Activated T-cell treated with anti-CD3 and anti-CD28 coated beads, Interleukin-2, amount 50 U/mL, for 24 hours (primary cell): ENCODE data around the gene ENPP6.
A peak's percentile ranks its signal among the peaks of the same experiment; 100 is the strongest.

ENCODE experiments used
- DNase-seq: peaks from one replicate; pipeline ENCODE4 v3.0.0-alpha.2; 2020
- H3K27ac Mint-ChIP-seq: 2 replicates; pipeline ENCODE4 v1.8.0; 2020; ENCODE audit warnings: mild to moderate bottlenecking, mixed read lengths
- H3K27me3 Mint-ChIP-seq: 2 replicates; pipeline ENCODE4 v1.8.0; 2020; ENCODE audit warnings: mixed read lengths
- H3K36me3 Mint-ChIP-seq: 2 replicates; pipeline ENCODE4 v1.8.0; 2020; ENCODE audit warnings: low read depth, mixed read lengths
- H3K4me1 Mint-ChIP-seq: 2 replicates; pipeline ENCODE4 v1.8.0; 2020; ENCODE audit warnings: low read depth, mixed read lengths
- H3K4me3 Mint-ChIP-seq: 2 replicates; pipeline ENCODE4 v1.8.0; 2020; ENCODE audit warnings: mild to moderate bottlenecking, moderate library complexity, mixed read lengths
- H3K9me3 Mint-ChIP-seq: 2 replicates; pipeline ENCODE4 v1.8.0; 2020; ENCODE audit warnings: mixed read lengths

The ENPP6 gene

DNA sequence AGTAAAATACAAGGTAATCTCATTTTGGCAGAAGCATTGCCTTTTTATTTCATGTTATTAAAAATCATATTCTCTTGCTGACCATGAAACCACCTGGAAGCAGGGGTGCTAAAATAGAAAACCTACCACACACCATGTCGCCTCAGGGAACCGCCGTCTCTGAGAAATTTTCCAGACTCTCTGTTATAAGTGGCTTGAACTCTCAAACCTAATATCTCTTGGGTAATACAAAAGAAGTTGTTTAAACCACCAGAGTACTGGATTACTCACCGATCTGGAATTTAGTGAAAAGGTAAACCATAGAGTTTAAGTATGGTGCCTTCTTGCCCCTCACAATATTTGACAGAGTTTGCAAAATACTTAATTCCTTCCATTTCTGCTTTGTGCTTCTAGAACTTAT lies 27.7 kb downstream of the ENPP6 start:
- Mint-ChIP-seq H3K4me1 (no peaks in the 10 kb centered on the region), H3K36me3 (no peaks in the 10 kb centered on the region), H3K9me3 (no peaks in the 10 kb centered on the region), H3K4me3 (no peak overlapping the region), H3K27me3 (no peaks in the 10 kb centered on the region), H3K27ac (no peak overlapping the region)
- DNase-seq: no peak

DNA sequence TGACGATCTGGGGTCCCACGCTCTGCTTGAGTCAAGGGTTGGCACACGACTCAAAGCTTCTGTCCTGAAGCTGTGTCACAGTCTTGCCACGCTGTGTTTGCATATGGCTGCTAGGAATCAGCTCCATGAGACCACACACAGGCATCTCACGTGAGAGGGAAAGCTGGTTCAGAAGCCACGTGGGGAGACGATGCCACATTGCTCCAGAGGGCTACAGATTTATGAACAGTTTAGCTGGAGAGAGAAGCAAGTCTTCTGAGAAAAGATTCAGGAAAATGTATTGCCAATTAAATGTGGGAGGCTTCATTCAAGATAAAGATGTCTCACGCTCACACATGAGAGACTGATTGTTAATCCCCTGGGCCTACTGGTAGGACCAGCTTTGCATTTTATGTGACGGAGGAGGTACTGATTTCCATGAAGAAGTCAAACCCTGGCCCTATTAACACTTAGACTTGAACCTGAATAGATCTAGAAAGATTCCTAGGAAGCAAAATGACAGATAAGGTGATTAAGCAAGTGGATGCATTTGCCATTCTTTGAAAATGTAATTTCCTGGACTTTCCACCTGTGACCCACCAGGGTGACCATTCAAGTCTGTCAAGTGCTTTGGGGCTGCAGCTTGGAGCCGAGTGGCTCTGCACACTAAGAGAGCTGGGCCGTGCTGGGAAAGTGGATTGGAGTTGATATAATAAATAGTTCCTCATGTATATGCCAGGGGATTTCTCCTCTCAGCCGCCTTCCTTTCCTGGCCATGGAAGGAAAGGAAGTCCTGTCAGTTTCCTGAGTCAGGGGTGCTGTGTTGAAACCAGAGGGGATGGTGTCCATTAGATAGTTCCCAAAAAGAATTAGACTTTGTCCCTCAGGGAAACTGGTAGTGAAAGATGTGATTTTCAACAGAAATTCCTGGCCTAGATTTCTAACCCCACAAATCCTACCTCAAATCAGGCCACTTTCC lies 29.0 kb downstream of the ENPP6 start:
- H3K9me3 Mint-ChIP-seq: no peaks in the 10 kb centered on the region
- no peak overlapping the region for H3K27ac Mint-ChIP-seq
- H3K4me1 Mint-ChIP-seq: no peaks in the 10 kb centered on the region
- H3K4me3 Mint-ChIP-seq: no peak overlapping the region
- no peak for DNase-seq
- H3K27me3 Mint-ChIP-seq: no peaks in the 10 kb centered on the region
- no peaks in the 10 kb centered on the region for H3K36me3 Mint-ChIP-seq

DNA sequence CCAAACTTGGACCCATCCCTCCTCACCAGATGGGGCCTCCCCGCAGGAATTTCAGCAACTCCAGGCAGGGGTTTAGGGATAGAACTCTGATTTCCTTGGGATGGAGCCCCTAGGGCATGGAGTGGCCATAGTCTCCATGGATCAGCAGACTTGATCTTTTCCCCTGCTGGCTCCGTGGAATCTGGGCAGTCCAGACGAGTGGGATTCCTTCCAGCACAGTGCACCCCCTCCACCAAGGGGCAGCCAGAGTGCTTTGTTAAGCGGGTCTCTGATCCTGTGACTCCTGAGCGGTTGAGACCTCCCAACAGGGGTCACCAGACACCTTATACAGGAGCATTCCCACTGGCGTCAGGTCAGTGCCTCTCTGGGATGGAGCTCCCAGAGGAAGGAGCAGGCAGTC lies 40.4 kb downstream of the ENPP6 start:
- H3K27ac Mint-ChIP-seq: no peak overlapping the region
- H3K27me3 Mint-ChIP-seq: peaks cover 34% of the 10 kb centered on the region
- no peak for DNase-seq
- H3K9me3 Mint-ChIP-seq: peaks cover 6% of the 10 kb centered on the region
- H3K4me1 Mint-ChIP-seq: no peaks in the 10 kb centered on the region
- no peaks in the 10 kb centered on the region for H3K36me3 Mint-ChIP-seq
- no peak overlapping the region for H3K4me3 Mint-ChIP-seq

GRCh38 chr4:184174571-184175488 lies 42.8 kb downstream of the ENPP6 start:
- Mint-ChIP-seq H3K4me1 (peaks cover 3% of the 10 kb centered on the region), H3K27me3 (peaks cover 44% of the 10 kb centered on the region), H3K27ac (no peak overlapping the region), H3K9me3 (peaks cover 6% of the 10 kb centered on the region), H3K4me3 (no peak overlapping the region), H3K36me3 (no peaks in the 10 kb centered on the region)
- no peak for DNase-seq

GRCh38 chr4:184171011-184171410 lies 46.7 kb downstream of the ENPP6 start:
- no peaks in the 10 kb centered on the region for H3K36me3 Mint-ChIP-seq
- DNase-seq: no peak
- H3K9me3 Mint-ChIP-seq: no peaks in the 10 kb centered on the region

GRCh38 chr4:184169225-184169867 lies 48.3 kb downstream of the ENPP6 start:
- Mint-ChIP-seq H3K4me1 (peaks cover 8% of the 10 kb centered on the region), H3K36me3 (no peaks in the 10 kb centered on the region), H3K4me3 (no peak overlapping the region), H3K9me3 (no peaks in the 10 kb centered on the region), H3K27me3 (peaks cover 78% of the 10 kb centered on the region), H3K27ac (no peak overlapping the region)
- DNase-seq: no peak

More at GRCh38 chr4:184171011-184171410, 46.7 kb downstream of the ENPP6 start:
- Mint-ChIP-seq H3K4me3 (no peak overlapping the region), H3K27ac (no peak overlapping the region), H3K4me1 (peaks cover 8% of the 10 kb centered on the region), H3K27me3 (peaks cover 64% of the 10 kb centered on the region)

DNA sequence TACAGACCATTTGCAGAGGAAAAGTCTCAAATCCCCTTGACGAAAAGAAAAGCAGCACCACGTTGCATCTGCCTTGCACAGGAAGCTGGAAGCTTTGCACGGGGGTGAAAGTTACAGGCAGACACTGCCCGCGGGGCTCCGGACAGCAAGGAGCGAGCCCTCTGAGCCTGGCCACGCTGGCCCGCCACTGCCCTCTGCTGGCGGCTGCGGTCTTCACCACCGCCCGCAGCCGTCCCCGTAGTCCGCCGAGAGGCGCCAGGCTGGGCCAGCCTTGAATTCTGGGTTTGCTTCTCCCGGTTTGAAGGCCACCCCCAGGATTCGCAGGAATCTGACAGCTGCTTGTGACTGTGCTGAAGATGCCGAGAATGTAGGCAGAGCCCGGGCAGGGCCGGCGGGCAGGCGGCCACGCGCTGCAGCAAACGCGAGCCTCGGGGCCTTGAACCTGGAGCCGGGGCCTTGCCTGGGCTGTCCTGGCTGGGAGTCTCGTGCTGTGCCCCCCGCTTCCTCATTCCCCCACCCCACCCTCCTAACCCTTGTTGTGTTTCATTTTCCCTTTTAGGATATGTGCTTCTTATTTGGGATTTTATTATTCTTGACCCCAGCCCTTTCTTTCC lies 49.2 kb downstream of the ENPP6 start:
- no peaks in the 10 kb centered on the region for H3K9me3 Mint-ChIP-seq
- peaks cover 81% of the 10 kb centered on the region for H3K27me3 Mint-ChIP-seq
- peaks cover 8% of the 10 kb centered on the region for H3K4me1 Mint-ChIP-seq
- H3K4me3 Mint-ChIP-seq: no peak overlapping the region
- H3K36me3 Mint-ChIP-seq: no peaks in the 10 kb centered on the region
- peak; percentile 78 for DNase-seq
- no peak overlapping the region for H3K27ac Mint-ChIP-seq

GRCh38 chr4:184167576-184167975 lies 50.1 kb downstream of the ENPP6 start:
- H3K4me3 Mint-ChIP-seq: no peak overlapping the region
- H3K27ac Mint-ChIP-seq: no peak overlapping the region
- H3K27me3 Mint-ChIP-seq: peaks cover 80% of the 10 kb centered on the region
- peaks cover 8% of the 10 kb centered on the region for H3K4me1 Mint-ChIP-seq
- H3K36me3 Mint-ChIP-seq: no peaks in the 10 kb centered on the region
- no peak for DNase-seq
- no peaks in the 10 kb centered on the region for H3K9me3 Mint-ChIP-seq

DNA sequence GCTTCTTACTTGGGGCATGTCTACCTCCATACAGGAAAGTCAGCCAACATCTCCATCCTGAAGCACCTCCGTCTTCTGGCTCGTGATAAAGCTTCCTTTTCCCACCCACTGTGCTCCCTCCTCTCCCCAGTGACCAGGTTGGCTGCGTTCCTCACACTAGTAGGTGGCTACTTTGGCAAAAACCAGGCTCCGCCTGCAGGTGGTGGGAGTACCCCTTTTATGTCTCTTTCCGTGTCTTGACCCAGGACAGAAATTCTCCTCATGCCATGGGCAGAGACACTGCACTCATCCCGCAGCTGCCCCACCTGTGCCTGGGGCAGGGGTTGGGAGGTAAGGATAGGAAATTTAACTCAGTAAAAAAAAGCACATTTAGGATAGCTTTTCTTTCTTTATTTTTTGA lies 50.9 kb downstream of the ENPP6 start:
- Mint-ChIP-seq H3K36me3 (no peaks in the 10 kb centered on the region), H3K4me1 (peaks cover 6% of the 10 kb centered on the region), H3K27me3 (peaks cover 76% of the 10 kb centered on the region), H3K27ac (no peak overlapping the region), H3K4me3 (no peak overlapping the region), H3K9me3 (no peaks in the 10 kb centered on the region)
- DNase-seq: no peak

DNA sequence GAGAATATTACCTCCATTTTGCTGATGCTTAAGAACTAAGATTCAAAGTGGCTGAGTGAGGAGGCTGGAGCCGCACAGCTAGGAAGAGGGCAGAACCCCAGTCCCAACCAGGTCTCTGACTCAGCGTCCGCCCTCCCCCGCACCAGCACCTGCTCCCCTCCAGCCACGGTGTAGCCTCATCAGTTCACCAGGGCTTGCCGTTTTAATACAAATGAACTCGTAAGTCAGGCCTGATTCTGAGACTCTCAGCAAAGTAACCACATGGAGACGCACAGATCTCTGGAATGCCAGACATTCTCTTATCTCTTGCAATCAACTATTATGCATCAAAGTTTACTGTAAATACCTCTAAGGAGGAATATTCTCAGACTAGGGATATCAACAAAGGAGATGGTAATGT lies 52.4 kb downstream of the ENPP6 start:
- peaks cover 5% of the 10 kb centered on the region for H3K4me1 Mint-ChIP-seq
- H3K4me3 Mint-ChIP-seq: no peak overlapping the region
- H3K27me3 Mint-ChIP-seq: peaks cover 82% of the 10 kb centered on the region
- DNase-seq: no peak
- no peak overlapping the region for H3K27ac Mint-ChIP-seq
- no peaks in the 10 kb centered on the region for H3K9me3 Mint-ChIP-seq
- H3K36me3 Mint-ChIP-seq: no peaks in the 10 kb centered on the region

DNA sequence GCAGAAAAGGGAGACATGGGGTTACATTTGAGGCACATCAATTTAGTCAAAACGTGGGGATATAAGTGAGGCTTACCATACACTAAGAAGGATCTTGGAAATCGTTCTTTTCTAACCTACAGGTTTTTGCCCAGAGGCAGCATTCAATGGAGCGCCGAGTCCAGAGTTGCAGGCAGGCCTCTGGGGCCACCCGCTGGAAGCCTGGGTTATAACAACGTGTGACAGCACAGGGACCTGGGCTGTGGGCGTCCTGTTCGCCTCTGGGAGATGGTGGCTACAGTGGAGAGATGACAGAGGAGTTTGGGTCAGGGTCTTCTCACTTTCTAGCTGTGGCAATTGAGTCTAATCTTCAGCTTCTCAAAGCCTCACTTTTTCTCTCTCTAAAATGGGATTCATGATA lies 53.9 kb downstream of the ENPP6 start:
- H3K4me1 Mint-ChIP-seq: peaks cover 3% of the 10 kb centered on the region
- no peak overlapping the region for H3K4me3 Mint-ChIP-seq
- H3K36me3 Mint-ChIP-seq: no peaks in the 10 kb centered on the region
- H3K27ac Mint-ChIP-seq: no peak overlapping the region
- H3K27me3 Mint-ChIP-seq: peaks cover 82% of the 10 kb centered on the region
- H3K9me3 Mint-ChIP-seq: no peaks in the 10 kb centered on the region
- DNase-seq: no peak

DNA sequence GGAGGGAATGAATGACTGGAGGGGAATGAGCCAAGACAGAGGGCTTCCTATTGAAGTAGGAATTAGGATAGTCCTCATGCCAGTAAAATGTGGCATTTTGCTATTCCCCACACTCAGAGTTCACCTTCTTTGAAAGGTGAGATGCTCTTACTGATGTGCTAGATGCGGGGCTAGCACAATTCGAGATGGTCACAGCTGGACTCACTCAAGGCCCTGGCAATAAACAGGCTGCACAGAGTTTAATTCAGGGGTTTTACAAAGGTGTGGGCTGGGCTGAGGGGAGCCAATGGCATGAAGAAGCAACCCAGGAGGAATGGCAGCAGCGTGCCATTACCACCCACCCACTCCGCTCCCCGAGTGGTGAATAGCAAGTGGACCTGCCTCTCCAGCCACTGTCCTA lies 55.1 kb downstream of the ENPP6 start:
- no peaks in the 10 kb centered on the region for H3K4me1 Mint-ChIP-seq
- H3K9me3 Mint-ChIP-seq: no peaks in the 10 kb centered on the region
- H3K27ac Mint-ChIP-seq: no peak overlapping the region
- DNase-seq: no peak
- peaks cover 80% of the 10 kb centered on the region for H3K27me3 Mint-ChIP-seq
- no peaks in the 10 kb centered on the region for H3K36me3 Mint-ChIP-seq
- no peak overlapping the region for H3K4me3 Mint-ChIP-seq

DNA sequence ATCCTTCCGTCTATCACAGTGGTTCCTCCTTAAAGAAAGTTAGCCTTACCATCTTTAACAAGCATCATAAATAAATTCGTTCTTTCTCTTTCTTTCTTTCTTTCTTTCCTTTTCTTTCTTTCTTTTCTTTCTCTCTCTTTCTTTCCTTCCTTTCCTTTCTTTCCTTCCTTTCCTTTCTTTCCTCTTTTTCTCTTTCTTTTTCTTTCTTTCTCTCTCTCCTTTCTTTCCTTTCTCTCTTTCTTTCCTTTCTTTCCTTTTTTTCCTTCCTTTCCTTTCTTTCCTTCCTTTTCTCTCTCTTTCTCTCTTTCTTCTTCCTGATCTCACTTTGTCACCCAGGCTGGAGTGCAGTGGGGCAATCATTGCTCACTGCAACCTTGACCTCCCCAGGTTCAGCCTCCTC lies 60.4 kb downstream of the ENPP6 start:
- H3K27me3 Mint-ChIP-seq: peaks cover 38% of the 10 kb centered on the region

More for the DNA sequence above, 60.4 kb downstream of the ENPP6 start:
- no peak for DNase-seq
- Mint-ChIP-seq H3K9me3 (no peaks in the 10 kb centered on the region), H3K36me3 (no peaks in the 10 kb centered on the region), H3K27ac (no peak overlapping the region), H3K4me3 (no peak overlapping the region), H3K4me1 (no peaks in the 10 kb centered on the region)
